Epithelial cell of proximal tubule (primary cell): Measurements from ENCODE around the gene DAZAP2. TPM values are rescaled to one million over a fixed set of nuclear protein-coding genes. Genes with fewer than 3 reads are reported as not detected.

Source experiments
- DNase-seq: peaks from one replicate; pipeline ENCODE4 v3.0.0-alpha.2; 2011; ENCODE audit warnings: low read depth
- H3K4me3 ChIP-seq: 2 replicates; pipeline ENCODE4 v1.5.1; 2011; ENCODE audit warnings: low read depth, mild to moderate bottlenecking, low read length
- total RNA-seq: library from RNA; depleted of rRNA; stranded (reverse); fragments of >200 nt; gene quantifications from 2 replicates; pipeline ENCODE4 v1.2.3, GENCODE V29; 2015
- TF ChIP-seq, protein P1 (sequence below): conservative IDR thresholded peaks from 2 replicates; pipeline ENCODE4 v1.5.1; 2012; ENCODE audit warnings: low read depth, mild to moderate bottlenecking, low read length

DAZAP2 gene
- 196 and 198 TPM in 2 replicates for total RNA-seq

GRCh38 chr12:51238510-51239334 lies at the start of gene DAZAP2:
DAZAP2 (plus strand) TSS chr12:51238826; CDS start chr12:51238908, 82 bp downstream.
- peak within 1 kb of the TSS; percentile 97 for H3K4me3 ChIP-seq
- peak; percentile 60 for DNase-seq
- TF ChIP-seq, protein P1, sequence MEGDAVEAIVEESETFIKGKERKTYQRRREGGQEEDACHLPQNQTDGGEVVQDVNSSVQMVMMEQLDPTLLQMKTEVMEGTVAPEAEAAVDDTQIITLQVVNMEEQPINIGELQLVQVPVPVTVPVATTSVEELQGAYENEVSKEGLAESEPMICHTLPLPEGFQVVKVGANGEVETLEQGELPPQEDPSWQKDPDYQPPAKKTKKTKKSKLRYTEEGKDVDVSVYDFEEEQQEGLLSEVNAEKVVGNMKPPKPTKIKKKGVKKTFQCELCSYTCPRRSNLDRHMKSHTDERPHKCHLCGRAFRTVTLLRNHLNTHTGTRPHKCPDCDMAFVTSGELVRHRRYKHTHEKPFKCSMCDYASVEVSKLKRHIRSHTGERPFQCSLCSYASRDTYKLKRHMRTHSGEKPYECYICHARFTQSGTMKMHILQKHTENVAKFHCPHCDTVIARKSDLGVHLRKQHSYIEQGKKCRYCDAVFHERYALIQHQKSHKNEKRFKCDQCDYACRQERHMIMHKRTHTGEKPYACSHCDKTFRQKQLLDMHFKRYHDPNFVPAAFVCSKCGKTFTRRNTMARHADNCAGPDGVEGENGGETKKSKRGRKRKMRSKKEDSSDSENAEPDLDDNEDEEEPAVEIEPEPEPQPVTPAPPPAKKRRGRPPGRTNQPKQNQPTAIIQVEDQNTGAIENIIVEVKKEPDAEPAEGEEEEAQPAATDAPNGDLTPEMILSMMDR: peak; percentile 28

- H3K4me3 ChIP-seq: no peak overlapping the region
- TF ChIP-seq, protein P1: no peak
- DNase-seq: no peak
These were observed 48.8 kb upstream of the DAZAP2 start for GRCh38 chr12:51189790-51190355.

DNA sequence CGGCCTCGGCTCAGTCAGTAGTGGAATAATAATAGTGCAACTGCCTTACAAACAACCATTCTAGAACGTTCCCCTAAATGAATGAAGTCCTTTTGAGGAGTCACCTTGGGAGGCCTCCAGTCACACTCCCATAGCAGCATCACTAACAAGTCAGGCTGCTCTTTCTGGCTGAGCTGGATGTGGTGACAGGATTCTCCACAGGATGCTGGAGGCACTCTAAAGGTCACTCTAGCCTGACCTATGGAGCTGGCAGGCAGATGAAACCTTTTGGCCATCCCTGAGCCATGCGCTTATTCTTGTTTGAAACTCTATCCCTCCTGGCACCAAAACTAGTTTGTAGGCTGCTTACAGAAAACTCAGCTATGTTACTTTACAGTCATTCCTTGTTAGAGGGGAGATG lies 47.8 kb upstream of the DAZAP2 start:
- no peak overlapping the region for H3K4me3 ChIP-seq
- DNase-seq: no peak
- TF ChIP-seq, protein P1: no peak

- no peak for DNase-seq
- H3K4me3 ChIP-seq: no peak overlapping the region
- TF ChIP-seq, protein P1: no peak
These were observed 46.9 kb upstream of the DAZAP2 start for GRCh38 chr12:51191516-51192283.

GRCh38 chr12:51192284-51192671 lies 46.3 kb upstream of the DAZAP2 start:
- DNase-seq: no peak
- TF ChIP-seq, protein P1: peak; percentile 6

GRCh38 chr12:51195841-51196240 lies 42.8 kb upstream of the DAZAP2 start:
- TF ChIP-seq, protein P1: no peak
- no peak overlapping the region for H3K4me3 ChIP-seq
- no peak for DNase-seq

More at GRCh38 chr12:51192284-51192671, 46.3 kb upstream of the DAZAP2 start:
- no peak overlapping the region for H3K4me3 ChIP-seq
